Measurements from ENCODE around the gene MCFD2.
A peak's percentile ranks its signal among the peaks of the same experiment; 100 is the strongest.
"Not testable (repeated sequence)": the region's sequence is repeated elsewhere in the genome, so short reads cannot be mapped to it uniquely, and the experiment has no call there.

MCFD2 gene

DNA sequence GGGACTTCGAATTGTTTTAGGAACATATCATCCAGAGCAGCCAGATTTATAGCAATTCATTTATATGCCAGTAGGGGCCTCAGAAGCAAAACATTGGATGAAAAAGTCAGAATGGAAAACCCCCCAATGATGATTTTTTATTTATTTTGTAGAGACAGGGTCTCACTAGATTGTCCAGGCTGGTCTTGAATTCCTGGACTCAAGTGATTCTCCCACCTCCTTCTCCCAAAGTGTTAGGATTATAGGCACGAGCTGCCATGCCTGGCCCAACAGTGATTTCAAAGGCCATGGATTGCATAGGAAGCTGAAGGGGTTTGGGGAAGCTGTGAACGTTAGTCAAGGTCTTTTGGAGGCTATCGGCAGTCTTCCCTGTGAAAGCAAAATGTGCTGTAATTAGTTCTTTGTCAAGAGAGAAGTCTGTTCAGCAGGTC lies 21.9 kb upstream of the MCFD2 start:
- DNase-seq: no peak

DNA sequence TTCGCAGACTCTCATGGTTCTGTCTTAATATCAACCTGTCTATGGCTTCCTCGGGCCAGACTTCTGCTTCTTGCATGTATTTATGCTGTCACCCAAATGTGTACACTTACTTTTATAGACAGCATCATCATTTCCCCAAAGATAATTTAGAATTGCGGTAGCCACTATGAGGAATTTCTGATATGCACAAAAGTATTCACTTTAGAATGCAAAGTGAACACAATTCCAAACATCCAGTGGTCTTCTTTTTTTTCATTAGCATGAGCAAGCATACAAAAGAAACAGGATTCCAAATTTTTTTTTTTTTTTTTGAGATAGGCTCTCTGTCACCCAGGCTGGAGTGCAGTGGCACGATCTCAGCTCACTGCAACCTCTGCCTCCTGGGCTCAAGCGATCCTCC lies 21.0 kb upstream of the MCFD2 start:
- peak; percentile 45 for DNase-seq

DNA sequence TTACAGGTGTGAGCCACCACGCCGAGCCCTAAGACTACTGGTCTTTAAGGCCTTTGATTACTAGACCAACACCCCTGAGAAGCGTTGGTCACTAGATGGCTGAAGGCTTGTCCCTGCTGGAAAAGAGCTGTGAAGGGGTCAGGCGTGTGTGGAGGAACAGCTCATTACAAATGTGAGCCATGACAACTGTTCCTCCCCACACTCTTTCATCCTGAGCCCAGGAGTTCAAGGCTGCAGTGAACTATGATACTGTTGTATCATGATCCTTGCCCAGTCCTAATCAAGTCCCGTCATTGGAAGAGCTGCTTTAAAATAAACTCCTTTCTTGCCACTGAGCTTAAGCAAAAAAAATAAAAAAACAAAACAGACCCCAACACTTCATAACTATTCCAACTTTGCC lies 19.5 kb upstream of the MCFD2 start:
- DNase-seq: no peak

DNA sequence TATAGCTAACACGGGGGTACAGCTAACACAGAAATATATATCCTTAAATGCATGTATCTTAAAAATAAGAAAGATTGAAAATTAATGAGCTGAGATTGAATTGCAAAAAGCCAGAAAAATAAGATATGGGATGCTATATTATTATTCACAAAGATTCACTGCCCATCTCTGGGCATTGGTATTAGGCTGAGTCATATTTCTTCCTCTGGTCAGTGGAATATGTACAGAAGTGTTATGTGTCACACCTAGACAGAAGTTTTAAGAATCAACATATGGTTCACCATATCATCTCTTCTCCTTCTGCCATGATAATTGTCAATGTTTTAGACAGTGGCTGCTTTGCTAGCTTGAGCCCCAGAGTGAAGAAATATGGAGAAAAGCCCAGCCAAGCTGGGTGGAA lies 14.0 kb upstream of the MCFD2 start:
- DNase-seq: no peak

DNA sequence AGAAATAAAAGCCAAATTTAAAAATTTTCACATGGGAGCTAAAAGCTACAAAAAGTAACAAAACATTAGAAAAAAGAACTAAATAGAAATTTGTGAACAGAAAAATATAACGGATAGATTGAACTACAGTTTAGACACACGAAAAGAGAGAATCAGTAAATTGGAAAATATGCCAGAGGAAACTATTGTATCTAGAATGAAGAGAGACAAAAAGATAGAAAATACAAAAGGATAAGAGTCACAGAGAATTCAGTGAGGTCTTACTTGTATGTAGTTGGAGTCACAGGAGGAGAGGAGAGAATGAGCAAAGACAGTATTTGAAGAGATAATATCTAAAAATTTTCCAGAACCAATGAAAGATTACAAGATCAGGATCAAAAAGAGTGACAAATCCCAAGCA lies 11.3 kb upstream of the MCFD2 start:
- DNase-seq: no peak

DNA sequence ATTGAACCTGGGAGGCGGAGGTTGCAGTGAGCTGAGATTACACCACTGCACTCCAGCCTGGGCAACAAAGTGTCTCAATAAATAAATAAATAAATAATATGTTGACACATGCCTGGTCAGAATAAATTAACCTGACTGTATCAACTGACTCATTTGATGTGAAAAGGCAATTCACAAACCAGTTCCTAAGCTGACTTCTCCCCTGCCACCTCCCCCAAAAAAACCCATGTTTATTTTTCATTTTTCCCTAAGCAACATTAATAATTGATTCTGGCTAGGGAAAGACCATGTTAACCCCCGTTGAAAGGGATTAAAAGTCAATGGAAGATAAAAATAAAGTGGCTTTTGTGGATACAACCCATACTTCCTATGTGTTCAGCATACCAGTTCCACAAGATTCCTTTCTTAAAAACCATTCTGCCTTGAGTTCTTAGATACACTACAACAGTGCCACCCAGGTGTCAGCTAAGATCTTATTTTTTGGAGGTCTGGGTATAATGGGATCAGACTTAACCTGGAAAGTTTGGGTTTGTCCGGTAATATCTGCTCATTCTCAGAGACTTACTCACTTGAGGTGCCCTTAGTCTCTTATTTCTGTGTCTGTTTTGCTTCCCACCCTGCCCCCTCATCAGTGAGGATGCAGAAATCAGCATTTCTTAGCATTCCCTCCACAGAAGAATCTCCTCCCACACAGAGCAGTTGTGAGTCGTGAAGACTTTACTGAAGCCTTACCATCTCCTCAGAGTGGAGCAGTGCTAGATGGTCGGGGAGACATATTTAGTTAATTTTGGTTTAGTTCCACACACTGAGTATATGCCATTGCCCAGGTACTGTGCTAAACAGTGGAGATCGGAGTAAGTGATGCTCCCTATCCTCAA lies 10.1 kb upstream of the MCFD2 start:
- DNase-seq: no peak

DNA sequence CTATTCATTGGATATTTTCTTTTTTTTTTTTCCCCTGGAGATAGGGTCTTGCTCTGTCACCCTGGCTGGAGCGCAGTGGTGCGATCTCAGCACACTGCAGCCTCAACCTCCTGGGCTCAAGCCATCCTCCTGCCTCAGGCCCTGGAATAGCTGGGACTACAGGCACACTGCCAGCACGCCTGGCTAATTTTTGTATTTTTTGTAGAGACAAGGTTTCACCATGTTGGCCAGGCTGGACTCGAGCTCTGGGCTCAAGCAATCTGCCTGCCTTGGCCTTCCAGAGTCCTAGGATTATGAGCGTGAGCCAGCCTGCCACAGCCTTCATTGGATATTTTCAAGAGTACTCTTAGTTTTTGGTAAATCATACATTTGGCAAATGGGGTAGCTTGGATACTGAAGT lies 9.0 kb upstream of the MCFD2 start:
- DNase-seq: no peak

DNA sequence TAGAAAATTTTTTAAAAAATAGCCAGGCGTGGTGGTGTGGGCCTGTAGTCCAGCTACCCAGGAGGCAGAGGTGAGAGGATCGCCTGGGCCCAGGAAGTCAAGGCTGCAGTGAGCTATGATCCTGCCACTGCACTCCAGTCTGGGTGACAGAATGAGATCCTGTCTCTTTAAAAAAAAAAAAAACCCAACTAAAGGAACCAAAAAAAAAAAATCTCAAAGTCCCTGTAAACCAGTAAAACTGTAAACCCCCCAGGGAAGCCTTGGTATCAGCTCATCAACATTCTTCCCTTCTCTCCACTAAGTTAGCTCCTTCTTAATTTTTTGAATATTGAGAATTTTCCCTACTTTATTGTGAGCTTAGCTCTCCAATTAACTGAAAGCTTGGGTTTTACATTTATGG lies 8.4 kb upstream of the MCFD2 start:
- DNase-seq: no peak

DNA sequence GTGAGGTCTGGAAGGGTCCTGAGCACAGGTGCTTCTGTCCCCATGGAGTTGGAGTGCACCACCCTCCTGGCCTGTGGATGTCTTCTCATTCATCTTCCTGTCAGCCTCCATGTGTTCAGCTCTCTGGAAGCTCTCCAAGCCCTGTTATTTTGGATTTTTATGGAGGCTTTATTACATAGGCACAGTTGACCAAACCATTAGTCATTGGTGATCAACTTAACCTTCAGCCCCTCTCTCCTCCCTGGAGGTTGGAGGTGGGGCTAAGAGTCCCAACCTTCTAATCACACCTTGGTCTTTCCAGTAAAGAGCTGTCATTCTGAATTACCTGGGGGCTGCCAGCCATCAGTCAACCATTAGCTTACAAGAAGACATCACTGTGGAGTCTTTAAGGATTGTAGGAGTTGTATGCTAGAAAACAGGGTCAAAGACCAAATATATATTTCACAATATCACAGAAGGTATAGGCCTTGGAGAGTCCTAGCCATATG lies 7.5 kb upstream of the MCFD2 start:
- DNase-seq: peak; percentile 28

DNA sequence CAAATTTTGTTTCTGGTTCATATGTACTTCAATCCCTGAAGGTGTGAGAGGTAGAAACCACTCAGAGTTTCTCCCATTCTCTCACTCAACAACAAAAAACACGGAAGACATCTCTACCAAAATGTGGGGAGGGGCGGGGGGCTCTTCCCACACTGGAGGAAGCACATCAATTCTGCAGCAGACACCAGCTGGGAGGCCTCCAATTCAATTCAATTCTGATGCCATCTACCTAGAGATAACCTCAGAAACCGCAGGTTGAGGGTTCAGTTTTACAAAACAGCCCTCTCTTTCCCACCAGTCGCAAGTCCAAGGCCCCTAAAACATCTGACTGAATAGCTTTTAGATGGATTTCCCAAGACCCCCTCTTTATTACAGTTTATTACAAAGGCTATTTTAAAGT lies 7.0 kb upstream of the MCFD2 start:
- no peak for DNase-seq

DNA sequence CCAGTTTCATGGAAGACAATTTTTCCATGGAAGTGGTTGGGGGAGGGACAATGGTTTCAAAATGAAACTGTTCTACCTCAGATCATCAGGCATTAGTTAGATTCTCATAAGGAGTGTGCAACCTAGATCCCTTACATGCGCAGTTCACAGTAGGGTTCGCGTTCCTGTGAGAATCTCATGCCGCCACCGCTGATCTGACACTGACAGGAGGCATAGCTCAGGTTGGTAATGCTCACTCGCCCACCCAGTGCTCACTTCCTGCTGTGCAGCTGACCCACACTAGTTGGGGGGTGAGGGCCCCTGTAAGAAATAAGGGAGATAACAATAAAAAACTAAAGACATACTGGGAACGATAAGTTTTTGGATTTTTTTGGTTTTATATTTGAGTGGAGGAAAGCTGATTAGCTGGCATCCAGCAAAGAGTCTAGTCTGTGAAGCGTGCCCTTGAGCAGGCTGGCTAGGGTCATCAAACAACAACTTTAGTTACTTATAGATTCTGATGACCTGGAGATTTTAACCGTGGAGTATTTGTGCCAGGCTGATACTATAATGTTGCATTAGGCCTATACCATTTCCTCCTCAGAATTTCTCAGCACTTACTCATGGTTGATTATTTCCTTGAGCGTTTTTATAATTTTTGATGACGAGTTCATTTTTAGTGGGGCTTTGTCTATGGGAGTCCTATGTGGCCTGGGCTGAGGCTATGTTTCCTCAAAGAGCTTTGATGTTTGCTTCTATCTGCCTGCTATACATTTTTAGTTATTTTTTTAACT lies 6.3 kb upstream of the MCFD2 start:
- peak; percentile 45 for DNase-seq

DNA sequence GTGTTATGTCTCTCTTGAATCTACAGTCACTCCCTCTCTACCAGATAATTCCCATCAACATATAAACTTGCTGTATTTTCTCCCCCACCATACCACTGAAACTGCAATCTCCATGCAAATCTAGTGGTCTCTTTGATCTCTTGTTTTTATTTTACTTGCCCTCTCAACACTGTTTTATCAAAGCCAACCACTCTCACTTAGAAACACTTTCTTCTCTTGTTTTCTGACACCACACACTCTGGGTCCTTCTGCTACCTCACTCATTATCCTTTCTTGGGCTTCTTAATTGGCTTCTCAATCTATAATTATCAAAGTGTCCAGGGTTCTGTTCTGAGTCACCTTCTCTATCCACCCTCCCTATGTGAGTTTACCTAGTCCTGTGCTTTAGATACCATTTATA lies 2.0 kb upstream of the MCFD2 start:
- no peak for DNase-seq

DNA sequence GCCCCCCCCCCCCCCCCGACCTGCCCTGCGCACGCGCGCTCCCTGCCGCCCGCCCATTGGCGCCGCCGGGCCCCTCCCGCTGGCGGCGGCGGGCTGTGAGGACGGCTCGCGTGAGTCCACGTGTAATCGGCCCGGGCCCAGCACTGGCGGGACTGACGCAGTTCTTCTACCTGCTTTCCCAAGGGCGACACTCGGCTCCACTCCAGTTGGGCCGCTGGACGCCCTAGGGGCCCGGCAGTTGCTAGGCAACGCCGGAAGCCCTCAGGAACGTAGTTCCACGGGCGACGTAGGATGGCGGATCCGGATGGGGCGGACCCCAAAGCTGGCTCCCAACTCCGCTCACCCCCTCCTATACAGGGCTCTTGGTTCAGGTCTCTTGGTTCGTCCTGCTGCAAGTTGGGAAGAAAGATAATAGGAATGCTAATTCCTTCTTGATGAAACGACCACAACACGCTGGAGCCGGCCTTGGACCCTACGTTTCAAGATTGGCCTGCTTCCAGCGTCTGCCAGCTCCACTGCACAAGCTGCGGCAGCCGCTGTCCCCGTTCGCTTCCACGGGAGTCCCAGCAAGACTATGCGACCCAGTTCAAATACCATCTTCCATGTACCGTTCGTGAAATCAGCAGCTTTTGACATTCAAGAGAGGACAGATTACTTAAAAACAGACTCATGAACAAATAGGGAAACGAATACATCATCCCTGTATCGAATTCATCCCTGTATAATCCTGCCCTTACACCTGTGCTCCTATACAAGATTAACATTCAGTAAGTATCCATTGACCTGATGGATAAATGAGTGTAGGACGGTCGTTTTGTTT lies 415 bp upstream of the MCFD2 start:
- peak; percentile 92 for DNase-seq

DNA sequence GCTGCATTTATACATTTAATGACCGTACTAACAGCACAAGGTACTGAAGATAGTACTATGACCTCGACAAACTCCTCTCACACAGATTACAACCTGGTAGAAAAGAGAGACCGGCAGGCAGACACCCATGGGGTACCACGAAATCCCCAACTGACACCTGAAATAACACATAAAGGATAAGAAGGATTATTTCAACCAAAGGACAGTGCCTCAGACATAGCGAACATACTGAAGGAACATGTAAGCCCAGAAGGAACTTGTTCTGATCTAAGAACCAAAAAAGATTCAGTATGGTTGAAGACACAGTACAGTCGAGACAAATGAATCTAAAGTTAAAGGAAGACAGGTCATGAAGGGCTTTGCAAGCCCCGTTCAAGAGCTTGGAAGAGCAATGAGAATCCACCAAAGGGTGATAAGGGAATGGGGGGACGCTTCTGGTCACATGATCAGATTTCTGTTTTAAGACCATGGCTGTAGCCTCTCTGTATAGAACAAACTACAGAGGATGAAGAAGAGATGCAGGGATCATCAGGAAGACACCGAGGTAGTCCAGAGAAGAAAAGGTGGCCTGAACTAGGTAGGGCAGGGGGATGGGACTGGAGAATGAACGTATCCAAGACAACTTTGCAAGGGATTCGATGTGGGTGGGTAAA lies 902 bp downstream of the MCFD2 start:
- no peak for DNase-seq

DNA sequence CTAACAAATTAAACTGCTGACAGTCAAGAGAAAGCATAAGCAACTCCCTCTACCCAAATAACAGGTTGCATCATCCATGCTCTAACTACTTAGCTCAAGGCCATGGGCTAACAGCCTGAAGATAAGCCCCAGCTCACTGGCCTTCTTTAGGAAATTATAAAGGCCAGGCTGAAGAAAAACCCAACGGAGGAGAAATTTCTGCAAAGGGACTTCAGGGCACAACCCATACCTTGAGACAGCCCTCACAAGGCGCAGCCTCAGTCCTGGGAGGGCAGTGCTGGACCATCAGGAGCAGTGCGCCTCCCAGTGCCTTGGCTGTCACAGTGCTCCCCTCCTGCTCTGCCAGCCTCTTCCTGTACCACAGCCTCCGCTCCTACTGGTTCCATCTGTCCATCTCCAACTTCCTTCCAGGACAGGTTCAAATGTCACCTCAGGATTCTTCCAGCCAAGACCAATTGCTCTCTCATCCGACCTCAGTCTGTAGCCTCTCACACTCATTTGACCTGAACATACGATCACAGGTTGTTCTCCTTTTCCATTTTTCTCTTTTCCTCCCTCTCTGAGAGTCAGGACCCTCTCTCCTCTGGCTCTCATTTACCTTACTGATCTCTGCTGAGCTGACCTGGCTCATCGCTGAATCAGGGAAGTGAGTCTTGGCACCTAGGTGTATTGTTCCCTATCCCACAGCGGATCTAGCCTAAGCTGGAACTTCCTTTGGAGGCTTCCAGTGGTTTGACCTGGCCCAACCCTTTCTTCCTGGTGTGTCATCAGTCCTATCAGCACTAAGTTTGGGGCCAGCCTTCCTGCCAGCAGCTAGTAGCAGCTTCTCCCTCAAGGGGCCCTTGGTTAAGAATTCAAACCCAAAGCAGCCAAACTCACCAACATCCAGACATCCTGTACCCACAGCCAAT lies 1.9 kb downstream of the MCFD2 start:
- DNase-seq: peak; percentile 35

DNA sequence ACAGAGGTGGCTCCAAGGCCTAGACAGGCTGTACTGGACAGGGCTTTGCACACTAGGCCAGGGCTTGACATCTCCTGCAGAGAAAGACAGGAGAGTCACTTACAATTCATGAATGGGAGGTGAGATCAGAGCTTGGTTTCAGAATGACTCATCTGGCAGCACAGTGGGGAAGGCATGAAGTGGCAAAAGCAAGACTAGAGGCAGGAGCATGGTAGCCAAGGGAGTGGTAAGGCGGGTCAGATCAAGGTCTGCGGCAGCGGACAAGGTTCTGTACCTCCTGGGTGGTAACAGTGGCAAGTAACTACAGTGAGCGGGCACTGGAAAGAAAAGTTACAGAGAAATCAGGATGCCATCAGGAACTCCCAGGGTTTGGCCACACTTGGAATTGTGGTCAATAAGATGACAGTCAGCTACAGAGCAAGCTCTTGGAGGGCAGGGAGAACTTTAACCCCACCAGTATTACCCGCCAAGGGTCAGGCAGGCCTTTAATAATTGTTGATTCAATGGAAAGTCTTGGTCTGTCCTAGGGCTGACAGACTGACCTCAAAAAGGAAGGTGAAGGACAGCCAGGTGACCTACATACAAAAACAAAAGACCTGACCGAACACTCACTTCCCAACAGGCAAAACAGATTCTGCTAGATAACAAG lies 5.7 kb downstream of the MCFD2 start:
- DNase-seq: peak; percentile 66

DNA sequence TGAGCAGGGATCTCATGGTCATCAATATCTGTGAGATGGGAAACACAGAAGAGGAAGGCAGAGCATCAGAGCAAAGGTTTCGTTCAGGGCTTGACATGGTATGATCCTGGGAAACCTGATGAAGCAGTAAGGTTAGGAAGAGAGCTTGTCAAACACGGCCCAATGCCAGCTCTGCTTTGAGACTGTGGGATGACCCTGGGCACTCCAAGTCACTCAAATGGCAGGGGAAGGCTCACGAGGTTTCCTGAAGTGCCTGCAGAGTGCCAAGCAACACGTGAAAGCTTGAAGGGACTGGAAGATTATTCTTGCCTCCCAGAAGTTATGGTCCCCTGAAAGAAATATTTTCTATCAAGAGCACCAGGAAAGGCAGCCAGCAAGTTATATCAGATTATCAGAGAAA lies 6.5 kb downstream of the MCFD2 start:
- DNase-seq: no peak

DNA sequence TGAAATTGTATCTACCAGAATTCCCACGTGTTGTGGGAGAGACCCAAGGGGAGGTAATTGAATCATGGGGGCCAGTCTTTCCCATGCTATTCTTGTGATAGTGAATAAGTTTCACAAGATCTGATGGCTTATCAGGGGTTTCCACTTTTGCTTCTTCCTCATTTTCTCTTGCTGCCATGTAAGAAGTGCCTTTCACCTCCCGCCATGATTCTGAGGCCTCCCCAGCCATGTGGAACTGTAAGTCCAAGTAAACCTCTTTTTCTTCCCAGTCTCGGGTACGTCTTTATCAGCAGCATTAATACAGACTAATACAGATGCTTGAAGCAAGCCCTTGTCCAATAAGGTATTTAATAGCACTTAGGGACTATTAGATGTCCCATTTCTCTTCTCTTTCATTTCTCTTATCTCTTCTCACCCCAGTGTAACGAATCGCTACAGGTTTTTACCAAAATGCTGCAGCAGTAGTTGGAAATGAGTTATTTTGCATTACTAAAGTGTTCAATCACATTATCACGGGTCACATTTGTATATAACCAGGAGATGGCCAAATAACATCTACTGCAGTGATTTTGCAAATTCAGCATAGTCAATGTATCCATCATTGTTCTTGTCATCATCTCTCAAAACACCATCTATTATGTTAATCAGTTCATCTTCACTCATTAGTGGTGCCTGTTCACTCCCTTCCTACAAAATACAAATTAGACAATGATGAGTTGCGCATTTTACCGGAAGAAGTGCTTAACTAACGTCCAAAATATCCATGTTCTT lies 10.5 kb downstream of the MCFD2 start:
- not testable (repeated sequence) for DNase-seq

DNA sequence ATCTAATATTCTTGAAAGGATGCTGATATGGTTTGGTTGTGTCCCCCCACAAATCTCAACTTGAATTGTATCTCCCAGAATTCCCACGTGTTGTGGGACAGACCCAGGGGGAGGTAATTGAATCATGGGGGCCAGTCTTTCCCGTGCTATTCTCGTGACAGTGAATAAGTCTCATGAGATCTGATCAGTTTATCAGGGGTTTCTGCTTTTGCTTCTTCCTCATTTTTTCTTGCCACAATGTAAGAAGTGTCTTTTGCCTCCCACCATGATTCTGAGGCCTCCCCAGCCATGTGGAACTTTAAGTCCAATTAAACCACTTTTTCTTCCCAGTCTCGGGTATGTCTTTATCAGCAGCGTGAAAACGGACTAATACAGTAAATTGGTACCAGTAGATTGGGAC lies 12.6 kb downstream of the MCFD2 start:
- DNase-seq: not testable (repeated sequence)

DNA sequence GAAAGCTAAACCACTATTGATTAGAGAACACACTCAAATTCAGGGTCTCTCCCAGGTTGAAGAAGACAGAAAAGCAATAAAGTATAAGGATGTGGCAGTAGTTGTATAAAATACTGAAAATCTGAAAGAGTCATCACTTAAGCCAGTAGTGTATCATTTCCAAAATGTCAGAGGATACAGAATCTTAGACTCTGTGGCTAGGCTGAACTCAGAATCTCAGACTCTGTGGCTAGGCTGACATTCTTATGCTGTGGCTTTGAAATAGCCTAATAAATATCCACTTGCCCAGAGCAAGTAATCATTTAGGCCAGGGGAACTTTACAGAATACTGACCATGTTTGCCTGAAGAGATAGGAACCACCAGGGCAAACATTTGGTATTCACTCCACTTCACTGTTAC lies 13.1 kb downstream of the MCFD2 start:
- no peak for DNase-seq

Data from fibroblast of skin of abdomen (primary cell).